ENCODE data around the gene BTBD1.

BTBD1 gene

GRCh38 chr15:82993144-82993543, 73.9 kb downstream of the BTBD1 start:
- DNase-seq (ENCODE audit: low read depth in 2 of 2): no peak

DNA sequence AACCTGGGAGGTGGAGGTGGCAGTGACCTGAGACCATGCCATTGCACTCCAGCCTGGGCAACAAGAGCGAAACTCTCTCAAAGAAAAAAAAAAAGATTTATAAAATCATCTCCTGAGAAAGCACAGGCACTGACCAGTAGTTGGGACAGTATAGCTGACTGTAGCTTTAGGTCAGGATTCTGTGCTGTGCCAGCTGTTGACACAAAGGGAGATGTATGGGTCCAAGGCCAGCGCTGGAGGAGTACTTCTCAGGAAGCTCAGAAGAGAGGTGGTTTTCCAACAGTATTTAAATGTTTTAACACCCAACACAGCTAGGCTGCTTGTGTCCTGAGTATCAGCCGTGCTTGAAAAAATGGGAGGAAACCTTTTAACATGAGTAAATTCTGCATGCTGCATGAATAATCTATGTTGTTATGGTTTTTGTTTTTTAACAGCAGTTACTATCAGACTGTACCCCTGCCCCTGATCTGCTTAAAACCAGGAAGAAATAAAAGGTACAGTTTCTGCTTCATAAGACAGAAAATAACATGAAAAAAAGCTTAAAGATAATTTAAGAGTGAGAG, 74.5 kb downstream of the BTBD1 start:
- DNase-seq (ENCODE audit: low read depth in 2 of 2): no peak

DNA sequence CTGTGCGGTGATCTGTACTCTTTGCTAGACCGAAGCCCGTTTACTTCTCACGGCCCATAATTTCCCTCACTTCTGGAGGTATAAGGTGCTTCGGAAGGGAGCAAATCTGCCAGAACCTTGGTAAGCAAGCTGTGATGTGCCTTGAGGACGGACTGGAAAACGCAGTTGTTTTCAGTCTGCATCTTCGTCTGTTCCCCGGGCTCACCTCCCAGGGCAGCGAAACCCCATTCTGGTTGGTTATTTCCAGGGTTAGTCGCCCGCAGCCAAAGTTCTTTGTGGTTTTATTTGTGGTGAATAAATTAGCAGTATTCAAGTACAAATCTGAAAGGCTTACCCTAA, 80.6 kb downstream of the BTBD1 start:
- DNase-seq (ENCODE audit: low read depth in 2 of 2): peak in 1 of 2 donors; percentile 5

DNA sequence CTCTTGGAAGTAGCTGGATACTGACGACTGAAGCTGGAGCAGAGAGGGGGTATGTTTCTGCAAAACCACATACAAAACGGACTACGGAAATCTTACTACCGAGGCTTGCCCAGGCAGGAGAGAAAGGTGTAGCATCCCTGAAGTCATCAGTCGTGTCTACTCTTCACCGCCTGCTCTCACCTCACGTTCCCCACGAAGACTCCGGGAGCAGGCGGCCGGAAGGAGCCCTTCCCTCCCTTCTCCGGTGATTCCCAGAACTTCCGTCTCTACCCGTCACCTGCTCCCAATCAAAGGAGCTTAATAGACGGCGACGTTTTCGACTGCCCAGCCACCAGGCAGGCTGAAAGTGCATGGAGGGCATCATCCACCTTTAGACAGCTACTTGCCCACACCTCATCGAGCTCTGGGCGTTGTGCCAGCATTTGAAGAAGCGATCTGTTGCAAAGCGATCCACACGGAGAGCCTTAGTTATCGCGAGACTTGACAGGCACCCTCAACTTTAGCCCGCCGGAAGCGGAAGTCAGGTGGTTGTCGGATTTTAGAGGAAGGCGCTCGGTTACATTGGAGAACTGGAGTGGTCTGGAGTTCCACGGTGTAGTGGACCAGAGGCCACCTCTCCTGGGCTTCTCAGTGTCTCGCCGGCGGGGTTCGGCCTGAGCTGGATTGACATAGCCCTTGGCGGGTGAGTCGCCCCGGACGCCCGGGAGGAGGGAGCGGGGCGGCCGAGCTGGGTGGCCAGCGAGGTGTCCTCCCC, 81.2 kb downstream of the BTBD1 start, which contains the start of gene RAMAC:
RAMAC (plus strand) TSS at position 523 of the 754 bp plus-strand sequence. CDS start 2,809 bp downstream, outside the sequence.
- peak; percentile 75 to 80 for DNase-seq (ENCODE audit: low read depth in 2 of 2)

DNA sequence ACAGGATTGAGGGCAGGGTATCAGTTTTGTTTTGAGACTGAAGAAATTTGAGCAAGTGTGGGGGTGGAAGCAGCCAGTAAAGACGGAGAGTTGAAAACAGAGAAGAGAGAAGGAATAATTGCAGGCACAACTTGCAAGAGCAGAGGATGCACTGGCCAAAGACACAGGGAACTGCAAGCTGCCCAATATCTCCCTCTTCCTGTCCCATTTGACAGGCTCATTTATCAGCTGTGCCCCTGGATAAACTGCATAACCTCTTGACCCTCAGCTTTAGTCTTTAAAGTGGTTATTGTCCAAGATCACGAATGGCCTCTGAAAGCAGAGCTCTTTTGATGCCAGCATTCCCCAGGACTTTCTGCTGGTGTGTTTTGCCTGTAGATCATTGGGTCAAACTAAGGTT, 86.1 kb downstream of the BTBD1 start:
- DNase-seq (ENCODE audit: low read depth in 2 of 2): no peak

DNA sequence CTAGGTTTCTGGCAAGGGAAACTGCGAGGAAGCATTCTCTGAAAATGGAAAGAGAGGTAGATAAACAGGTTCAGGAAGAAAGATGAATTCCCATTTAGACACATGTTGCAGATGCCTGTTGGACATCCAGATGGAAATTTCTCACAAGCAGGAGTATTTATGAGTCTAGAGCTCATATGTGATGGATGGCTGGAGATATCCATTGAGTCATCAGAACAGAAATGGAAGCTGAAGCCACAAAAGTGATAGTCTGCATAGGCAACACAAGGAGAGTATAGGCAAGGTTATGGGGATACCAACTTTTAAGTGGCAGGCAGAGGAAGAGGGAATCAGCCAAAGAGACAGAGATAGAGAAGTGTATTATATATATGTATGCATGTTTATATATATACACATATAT, 87.3 kb downstream of the BTBD1 start:
- no peak for DNase-seq (ENCODE audit: low read depth in 2 of 2)

DNA sequence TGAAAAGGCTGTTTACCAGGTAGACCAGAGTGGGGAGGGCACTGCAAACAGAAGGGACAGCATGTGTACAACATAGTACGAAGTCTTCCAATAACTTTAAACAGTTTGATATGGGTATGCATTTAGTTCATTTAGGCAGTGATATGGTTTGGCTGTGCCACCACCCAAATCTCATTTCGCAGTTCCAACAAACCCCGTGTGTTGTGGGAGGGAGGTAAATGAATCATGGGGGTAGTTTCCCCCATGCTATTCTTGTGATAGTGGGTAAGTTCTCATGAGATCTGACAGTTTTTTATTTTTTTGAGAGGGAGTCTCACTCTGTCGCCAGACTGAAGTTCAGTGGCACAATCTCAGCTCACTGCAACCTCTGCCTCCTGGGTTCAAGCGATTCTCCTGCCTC, 88.6 kb downstream of the BTBD1 start:
- DNase-seq (ENCODE audit: low read depth in 2 of 2): no peak

DNA sequence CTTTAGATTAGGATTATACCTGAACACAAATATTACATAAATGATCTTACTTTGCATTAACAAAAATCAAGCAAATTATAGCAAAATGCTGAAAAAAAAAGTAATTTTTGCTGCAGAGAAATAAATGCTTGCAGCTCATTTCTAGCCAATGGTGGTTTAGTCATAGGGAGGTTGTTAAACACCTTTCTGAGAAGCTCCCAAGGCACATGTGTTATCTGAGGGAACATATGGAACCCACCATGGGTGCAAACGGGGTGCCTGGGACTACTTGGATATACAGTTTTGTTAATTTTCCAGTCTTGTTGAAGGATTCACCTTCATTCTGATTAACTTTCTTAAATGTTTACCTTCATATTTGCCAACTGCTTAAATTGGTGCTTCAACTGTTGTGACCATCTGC, 90.0 kb downstream of the BTBD1 start:
- DNase-seq (ENCODE audit: low read depth in 2 of 2): no peak

GRCh38 chr15:82972990-82973389, 94.1 kb downstream of the BTBD1 start:
- DNase-seq (ENCODE audit: low read depth in 2 of 2): no peak

- no peak for DNase-seq (ENCODE audit: low read depth in 2 of 2)
Measured at GRCh38 chr15:82971218-82971984, 95.7 kb downstream of the BTBD1 start.

- no peak for DNase-seq (ENCODE audit: low read depth in 2 of 2)
Measured at GRCh38 chr15:82970696-82971095, 96.4 kb downstream of the BTBD1 start.

- no peak for DNase-seq (ENCODE audit: low read depth in 2 of 2)
Measured at GRCh38 chr15:82970078-82970686, 96.9 kb downstream of the BTBD1 start.

GRCh38 chr15:82969353-82969752, 97.7 kb downstream of the BTBD1 start:
- DNase-seq (ENCODE audit: low read depth in 2 of 2): no peak

DNA sequence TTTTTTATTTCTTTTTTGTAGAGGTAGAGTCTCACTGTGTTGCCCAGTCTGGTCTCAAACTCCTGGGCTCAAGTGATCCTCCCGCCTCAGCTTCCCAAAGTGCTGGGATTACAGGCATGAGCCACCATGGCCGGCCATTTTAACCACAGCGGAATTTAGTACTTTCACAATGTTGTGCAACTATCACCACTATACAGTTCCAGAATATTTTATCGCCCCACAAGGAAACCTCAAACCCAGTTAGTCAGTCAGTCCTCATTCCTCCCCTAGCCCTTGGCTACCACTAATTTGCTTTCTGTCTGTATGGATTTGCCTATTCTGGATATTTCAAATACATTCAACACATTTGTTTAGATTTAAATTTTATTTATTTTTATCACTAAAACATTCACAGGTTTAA, 99.0 kb downstream of the BTBD1 start:
- DNase-seq (ENCODE audit: low read depth in 2 of 2): no peak

DNA sequence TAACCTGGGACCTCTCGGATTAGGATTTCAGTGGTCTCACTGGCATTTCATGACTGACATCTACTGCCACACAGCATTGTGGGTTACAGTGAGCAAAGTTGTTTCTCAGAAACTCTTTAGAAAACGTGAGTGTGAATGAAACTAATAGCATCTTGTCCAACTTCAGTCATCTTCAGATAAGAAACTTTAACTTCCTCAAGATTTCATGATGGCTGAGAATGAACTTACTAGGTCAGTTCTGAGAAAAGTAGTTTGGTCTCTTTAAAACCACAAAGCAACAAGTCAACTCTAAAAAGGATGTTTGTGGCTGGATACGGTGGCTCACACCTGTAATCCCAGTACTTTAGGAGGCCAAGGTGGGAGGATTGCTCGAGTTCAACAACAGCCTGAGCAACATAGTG, 100.4 kb downstream of the BTBD1 start:
- no peak for DNase-seq (ENCODE audit: low read depth in 2 of 2)
